Suprapubic skin (tissue), 4 donors: ENCODE results near the gene KIF20B.

Experiments
- CTCF ChIP-seq, 2 donors: fragments of 200-600 bp in 1 of 2; fragments of 450-650 bp in 1 of 2; sonication (generic) in 1 of 2; IDR thresholded peaks; one replicate each; pipeline ENCODE4 v1.5.1; 2016 to 2019; ENCODE audit warnings: antibody characterized with exemption in 2 of 2, mild to moderate bottlenecking in 1 of 2, moderate library complexity in 1 of 2
- POLR2A ChIP-seq, 2 donors: fragments of 450-650 bp; IDR thresholded peaks; one replicate each; pipeline ENCODE4 v1.6.1; 2017; ENCODE audit warnings: antibody characterized with exemption in 2 of 2, mild to moderate bottlenecking in 2 of 2, moderate library complexity in 2 of 2
- POLR2AphosphoS5 ChIP-seq, 3 donors: sonication (generic); formaldehyde crosslinking; IDR thresholded peaks; one replicate each; pipeline ENCODE4 v1.6.1; 2017; ENCODE audit warnings: antibody characterized with exemption in 3 of 3

GRCh38 chr10:89759531-89759930, 58.1 kb downstream of the KIF20B start:
- TF ChIP-seq POLR2AphosphoS5 (IDR thresholded peaks at IDR 0.05) = no peak
- TF ChIP-seq CTCF (IDR thresholded peaks at IDR 0.05) = no peak
- TF ChIP-seq POLR2A (IDR thresholded peaks at IDR 0.05) = no peak
